HG03108 (cell line): ENCODE measurements around the gene FRMD4A.
"Not testable (repeated sequence)": the region's sequence is repeated elsewhere in the genome, so short reads cannot be mapped to it uniquely, and the experiment has no call there.

Source experiments
- ATAC-seq: cut with Tn5 transposase; IDR thresholded peaks from one replicate; pipeline ENCODE4 v1.9.1; 2021; ENCODE audit warnings: moderate library complexity; ENCODE audit not compliant: unreplicated experiment

Gene FRMD4A

GRCh38 chr10:13829790-13830189 is 500.9 kb downstream of the FRMD4A start:
- ATAC-seq, result no peak

- not testable (repeated sequence) for ATAC-seq
These were observed 502.4 kb downstream of the FRMD4A start for GRCh38 chr10:13828284-13828683.

GRCh38 chr10:13827076-13827797 is 503.5 kb downstream of the FRMD4A start:
- no peak for ATAC-seq

- no peak for ATAC-seq
These were observed 506.9 kb downstream of the FRMD4A start for GRCh38 chr10:13823709-13824405.

GRCh38 chr10:13823096-13823708 is 507.5 kb downstream of the FRMD4A start:
- no peak for ATAC-seq

- no peak for ATAC-seq
These were observed 508.2 kb downstream of the FRMD4A start for GRCh38 chr10:13822490-13822889.

- ATAC-seq, result no peak
These were observed 509.8 kb downstream of the FRMD4A start for GRCh38 chr10:13820964-13821337.

GRCh38 chr10:13820119-13820963 is 510.4 kb downstream of the FRMD4A start:
- no peak for ATAC-seq

- no peak for ATAC-seq
These were observed 514.4 kb downstream of the FRMD4A start for GRCh38 chr10:13816195-13816925.

GRCh38 chr10:13815756-13816155 is 515.0 kb downstream of the FRMD4A start:
- ATAC-seq, result no peak

GRCh38 chr10:13813550-13813949 is 517.2 kb downstream of the FRMD4A start:
- no peak for ATAC-seq

GRCh38 chr10:13812804-13813203 is 517.9 kb downstream of the FRMD4A start:
- ATAC-seq, result no peak

GRCh38 chr10:13810568-13810967 is 520.2 kb downstream of the FRMD4A start:
- no peak for ATAC-seq

GRCh38 chr10:13809427-13809826 is 521.3 kb downstream of the FRMD4A start:
- no peak for ATAC-seq

- no peak for ATAC-seq
These were observed 522.0 kb downstream of the FRMD4A start for GRCh38 chr10:13808556-13809391.

GRCh38 chr10:13806419-13806818 is 524.3 kb downstream of the FRMD4A start:
- no peak for ATAC-seq

GRCh38 chr10:13803566-13804554 is 526.9 kb downstream of the FRMD4A start:
- ATAC-seq, result no peak

GRCh38 chr10:13801907-13802288 is 528.8 kb downstream of the FRMD4A start:
- ATAC-seq, result no peak
